NB4 (cell line): ENCODE data around the gene MGA.

ENCODE experiments used
- MAX ChIP-seq: IDR thresholded peaks from 2 replicates; pipeline ENCODE4 v1.6.1; 2011; ENCODE audit warnings: low read depth, low read length
- MYC ChIP-seq: IDR thresholded peaks from 2 replicates; pipeline ENCODE4 v1.6.1; 2011; ENCODE audit warnings: low read depth, low read length
- POLR2A ChIP-seq: IDR thresholded peaks from 2 replicates; pipeline ENCODE4 v1.6.1; 2011; ENCODE audit warnings: mild to moderate bottlenecking; ENCODE audit not compliant: insufficient read length; ENCODE audit errors: extremely low read depth
- TF ChIP-seq, protein P1 (sequence below): IDR thresholded peaks from one replicate; pipeline ENCODE4 v1.5.1; 2012; ENCODE audit warnings: low read depth, low read length

GRCh38 chr15:41775651-41776050 lies 115.4 kb downstream of the MGA start:
- no peak for TF ChIP-seq POLR2A
- TF ChIP-seq, protein P1, sequence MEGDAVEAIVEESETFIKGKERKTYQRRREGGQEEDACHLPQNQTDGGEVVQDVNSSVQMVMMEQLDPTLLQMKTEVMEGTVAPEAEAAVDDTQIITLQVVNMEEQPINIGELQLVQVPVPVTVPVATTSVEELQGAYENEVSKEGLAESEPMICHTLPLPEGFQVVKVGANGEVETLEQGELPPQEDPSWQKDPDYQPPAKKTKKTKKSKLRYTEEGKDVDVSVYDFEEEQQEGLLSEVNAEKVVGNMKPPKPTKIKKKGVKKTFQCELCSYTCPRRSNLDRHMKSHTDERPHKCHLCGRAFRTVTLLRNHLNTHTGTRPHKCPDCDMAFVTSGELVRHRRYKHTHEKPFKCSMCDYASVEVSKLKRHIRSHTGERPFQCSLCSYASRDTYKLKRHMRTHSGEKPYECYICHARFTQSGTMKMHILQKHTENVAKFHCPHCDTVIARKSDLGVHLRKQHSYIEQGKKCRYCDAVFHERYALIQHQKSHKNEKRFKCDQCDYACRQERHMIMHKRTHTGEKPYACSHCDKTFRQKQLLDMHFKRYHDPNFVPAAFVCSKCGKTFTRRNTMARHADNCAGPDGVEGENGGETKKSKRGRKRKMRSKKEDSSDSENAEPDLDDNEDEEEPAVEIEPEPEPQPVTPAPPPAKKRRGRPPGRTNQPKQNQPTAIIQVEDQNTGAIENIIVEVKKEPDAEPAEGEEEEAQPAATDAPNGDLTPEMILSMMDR: no peak
- TF ChIP-seq MAX: no peak
- TF ChIP-seq MYC: no peak
